IMR-90 (cell line): ENCODE results near the gene TMC7. TPM values are rescaled to one million over a fixed set of nuclear protein-coding genes. Genes with fewer than 3 reads are reported as not detected.

Experiments
- ATAC-seq: fragments of 200-7000 bp; cut with Tn5 transposase; 2 replicates; pipeline ENCODE4 v1.9.1; 2020; ENCODE audit warnings: low read depth, mild to moderate bottlenecking, moderate library complexity
- BruUV-seq: library from RNA; stranded (reverse); fragments of 400-500 nt; replicated peaks from 2 replicates; lab custom pipeline; 2021; lab: Mats Ljungman, UMichigan
- CTCF ChIA-PET: fragments of 300-600 bp; formaldehyde crosslinking; extraction: SDS; loops from one replicate; lab custom pipeline; 2021; ENCODE audit warnings: antibody characterized with exemption; lab: Yijun Ruan, JAX
- POLR2A ChIA-PET: fragments of 300-600 bp; sonication (Branson Sonifier 250); formaldehyde crosslinking; loops from one replicate; lab custom pipeline; 2022; ENCODE audit warnings: antibody characterized with exemption; ENCODE audit not compliant: unreplicated experiment; lab: Charles Lee
- DNase-seq: peaks from one replicate; pipeline ENCODE4 v3.0.0; 2013
- H2AFZ ChIP-seq: replicated peaks from 2 replicates; pipeline ENCODE3; 2013; ENCODE audit warnings: low read length, mild to moderate bottlenecking; ENCODE audit not compliant: poor library complexity
- H2AK5ac ChIP-seq: 2 replicates; pipeline ENCODE4 v1.6.1; 2013; ENCODE audit warnings: low read depth, low read length, inconsistent platforms
- H2AK9ac ChIP-seq: replicated peaks from 2 replicates; pipeline ENCODE3; 2013; ENCODE audit warnings: mild to moderate bottlenecking, low read depth, low read length, moderate library complexity; ENCODE audit not compliant: poor library complexity
- H2BK120ac ChIP-seq: 2 replicates; pipeline ENCODE4 v1.6.1; 2013; ENCODE audit warnings: low read depth, low read length, inconsistent platforms
- H2BK15ac ChIP-seq: 3 replicates; pipeline ENCODE4 v1.6.1; 2013; ENCODE audit warnings: low read depth, low read length, inconsistent platforms
- H2BK20ac ChIP-seq: 2 replicates; pipeline ENCODE4 v1.6.1; 2013; ENCODE audit warnings: low read depth, mild to moderate bottlenecking, inconsistent platforms, low read length, moderate library complexity
- H2BK5ac ChIP-seq: 2 replicates; pipeline ENCODE4 v1.6.1; 2013; ENCODE audit warnings: mild to moderate bottlenecking, low read depth, low read length, inconsistent platforms; ENCODE audit not compliant: poor library complexity, severe bottlenecking
- H3K14ac ChIP-seq: replicated peaks from 2 replicates; pipeline ENCODE4 v1.6.1; 2013; ENCODE audit warnings: low read depth, low read length, inconsistent platforms
- H3K18ac ChIP-seq: 2 replicates; pipeline ENCODE4 v1.6.1; 2013; ENCODE audit warnings: low read depth, low read length, control low read depth
- H3K23ac ChIP-seq: 2 replicates; pipeline ENCODE4 v1.6.1; 2013; ENCODE audit warnings: low read depth, low read length, inconsistent platforms
- H3K27ac ChIP-seq: 2 replicates; pipeline ENCODE4 v1.5.1; 2013; ENCODE audit warnings: mild to moderate bottlenecking, control low read depth, low read length; ENCODE audit not compliant: insufficient read depth
- H3K27me3 ChIP-seq: 2 replicates; pipeline ENCODE4 v1.6.1; 2013; ENCODE audit warnings: low read length; ENCODE audit not compliant: control insufficient read depth, insufficient read depth
- H3K36me3 ChIP-seq: 2 replicates; pipeline ENCODE4 v1.6.1; 2013; ENCODE audit warnings: low read length, mixed read lengths; ENCODE audit not compliant: control insufficient read depth, insufficient read depth
- H3K4ac ChIP-seq: 2 replicates; pipeline ENCODE4 v1.6.1; 2013; ENCODE audit warnings: low read depth, low read length, inconsistent platforms
- H3K4me1 ChIP-seq: 2 replicates; pipeline ENCODE4 v1.6.1; 2013; ENCODE audit warnings: low read length, mixed read lengths; ENCODE audit not compliant: control insufficient read depth, insufficient read depth
- H3K4me2 ChIP-seq: 2 replicates; pipeline ENCODE4 v1.6.1; 2013; ENCODE audit warnings: low read depth, mild to moderate bottlenecking, control low read depth, low read length, moderate library complexity
- H3K4me3 ChIP-seq: 2 replicates; pipeline ENCODE4 v1.5.1; 2013; ENCODE audit warnings: low read depth, mild to moderate bottlenecking, control low read depth, low read length, moderate library complexity; ENCODE audit not compliant: insufficient read depth
- H3K56ac ChIP-seq: 2 replicates; pipeline ENCODE4 v1.6.1; 2013; ENCODE audit warnings: low read length, inconsistent platforms; ENCODE audit not compliant: insufficient read depth; ENCODE audit errors: extremely low read depth
- H3K79me1 ChIP-seq, 2 experiments: 2 replicates each; pipeline ENCODE4 v1.6.1; 2013; ENCODE audit warnings: low read length in 2 of 2, inconsistent platforms in 1 of 2, low read depth in 1 of 2
- H3K9ac ChIP-seq: 2 replicates; pipeline ENCODE4 v1.6.1; 2013; ENCODE audit warnings: low read depth, low read length, control low read depth
- H3K9me1 ChIP-seq: 2 replicates; pipeline ENCODE4 v1.6.1; 2013; ENCODE audit warnings: low read length, inconsistent platforms; ENCODE audit not compliant: insufficient read depth
- H3K9me3 ChIP-seq: 2 replicates; pipeline ENCODE4 v1.6.1; 2013; ENCODE audit warnings: low read length; ENCODE audit not compliant: control insufficient read depth, insufficient read depth
- H4K20me1 ChIP-seq: 2 replicates; pipeline ENCODE4 v1.6.1; 2013; ENCODE audit warnings: low read length, inconsistent platforms; ENCODE audit not compliant: insufficient read depth
- H4K5ac ChIP-seq: 2 replicates; pipeline ENCODE4 v1.6.1; 2013; ENCODE audit warnings: mild to moderate bottlenecking, low read depth, low read length, control low read depth
- H4K8ac ChIP-seq, 2 experiments: 2 replicates each; pipeline ENCODE4 v1.6.1; 2013; ENCODE audit warnings: low read depth in 2 of 2, low read length in 2 of 2, control low read depth in 1 of 2, inconsistent platforms in 1 of 2
- H4K91ac ChIP-seq: 2 replicates; pipeline ENCODE4 v1.6.1; 2013; ENCODE audit warnings: low read depth, low read length, inconsistent platforms; ENCODE audit not compliant: insufficient read depth
- BHLHE40 ChIP-seq: fragments of 150-350 bp; IDR thresholded peaks from 2 replicates; pipeline ENCODE4 v1.6.1; 2016; ENCODE audit warnings: mild to moderate bottlenecking, low read depth, low read length
- MAFK ChIP-seq: IDR thresholded peaks from 2 replicates; pipeline ENCODE4 v1.6.1; 2012; ENCODE audit warnings: low read depth, low read length, improper control_type of control experiment
- MAZ ChIP-seq: IDR thresholded peaks from 2 replicates; pipeline ENCODE4 v1.6.1; 2012; ENCODE audit warnings: low read depth, mild to moderate bottlenecking, low read length, improper control_type of control experiment, moderate library complexity, borderline replicate concordance
- MXI1 ChIP-seq: IDR thresholded peaks from 2 replicates; pipeline ENCODE4 v1.6.1; 2012; ENCODE audit warnings: low read depth, mild to moderate bottlenecking, low read length, moderate library complexity, borderline replicate concordance
- POLR2A ChIP-seq: IDR thresholded peaks from 2 replicates; pipeline ENCODE4 v1.6.1; 2012; ENCODE audit warnings: mild to moderate bottlenecking, low read depth, low read length
- RCOR1 ChIP-seq: IDR thresholded peaks from 2 replicates; pipeline ENCODE4 v1.6.1; 2012; ENCODE audit warnings: mild to moderate bottlenecking, low read length, improper control_type of control experiment; ENCODE audit not compliant: insufficient replicate concordance
- RFX5 ChIP-seq: IDR thresholded peaks from 2 replicates; pipeline ENCODE4 v1.8.0; 2012; ENCODE audit warnings: low read depth, mild to moderate bottlenecking, low read length, moderate library complexity
- WGBS, 2 experiments: methylation state at CpG; one replicate each; pipeline versions ENCODE4 v1.1.5 to v1.1.7; 2013; ENCODE audit warnings: missing lambda C conversion rate in 2 of 2; ENCODE audit not compliant: insufficient read length in 1 of 2; ENCODE audit errors: extremely low coverage in 2 of 2; 5-methylcytosine and 5-hydroxymethylcytosine counted together
- dilution Hi-C: fragments of 300-500 bp; cut with HindIII; formaldehyde crosslinking; loops from one replicate; pipeline ENCODE4 v1.14.3; 2018; ENCODE audit warnings: low sequenced_read_pairs; ENCODE audit not compliant: unreplicated experiment
- in situ Hi-C: fragments of 300-500 bp; cut with MboI; formaldehyde crosslinking; loops from 3 replicates; pipeline ENCODE4 v1.14.3; 2019; ENCODE audit warnings: low sequenced_read_pairs, inconsistent platforms, mixed read lengths
- intact Hi-C: fragments of 100-400 bp; cut with micrococcal nuclease; formaldehyde crosslinking; loops from 2 replicates; pipeline ENCODE4 v1.10.0; 2022
- polyA plus RNA-seq, 3 experiments: library from polyadenylated mRNA; depleted of rRNA; stranded (reverse); fragments of >200 nt; gene quantifications; 2 replicates each; pipeline ENCODE4 v1.2.3, GENCODE V29; 2012; ENCODE audit warnings: low replicate concordance in 1 of 3
- total RNA-seq: library from RNA; depleted of rRNA; stranded (reverse); fragments of >200 nt; gene quantifications from 2 replicates; pipeline ENCODE4 v1.2.3, GENCODE V29; 2012

Gene TMC7
- total and polyA plus RNA-seq, 2 of the 4 experiments (the other 2 are of a cell fraction): 0.27 to 0.36 TPM

DNA sequence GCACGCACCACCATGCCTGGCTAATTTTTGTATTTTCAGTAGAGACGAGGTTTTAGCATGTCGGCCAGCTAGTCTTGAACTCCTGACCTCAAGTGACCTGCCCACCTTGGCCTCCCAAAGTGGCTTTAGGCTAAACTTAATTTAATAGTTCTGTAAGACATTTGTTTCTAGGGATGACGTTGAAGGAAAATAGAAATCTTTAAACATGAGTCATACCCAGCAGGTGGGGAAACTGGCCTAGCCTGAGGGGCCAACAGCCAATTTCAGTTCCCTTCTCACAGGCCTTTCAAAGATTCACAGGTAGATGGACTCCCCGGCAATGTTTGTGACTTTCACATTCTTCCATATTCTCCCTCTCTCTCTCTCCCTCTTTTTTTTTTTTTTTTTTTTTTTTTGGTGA is 111.9 kb downstream of the TMC7 start:
- H3K4me2 ChIP-seq: no peak overlapping the region
- no peak overlapping the region for H2BK20ac ChIP-seq
- H4K91ac ChIP-seq: no peak overlapping the region
- no peak overlapping the region for H2BK15ac ChIP-seq
- H2AK9ac ChIP-seq: no peak overlapping the region
- no peak for DNase-seq
- H3K14ac ChIP-seq: no peak overlapping the region
- H3K27me3 ChIP-seq: no peaks in the 10 kb centered on the region
- H4K8ac ChIP-seq: no peak overlapping the region
- no peak for ATAC-seq
- H3K4ac ChIP-seq: no peak overlapping the region
- H3K9me1 ChIP-seq: peaks cover 2% of the 10 kb centered on the region
- H3K79me1 ChIP-seq: no peaks in the 10 kb centered on the region
- no peak overlapping the region for H3K23ac ChIP-seq
- H3K9me3 ChIP-seq: peaks cover 8% of the 10 kb centered on the region
- in situ Hi-C loops (no loop called here), intact Hi-C loops (no loop called here), dilution Hi-C loops (no loop called here)
- WGBS, 2 experiments: 81% methylated on average over 3 of the region's 5 CpGs; no CpG with 5 or more reads in 1 of the 2 experiments
- BruUV-seq: no TSS peak
- TF ChIP-seq MXI1: no peak
- no peak for TF ChIP-seq MAFK
- no peak for TF ChIP-seq RFX5
- TF ChIP-seq POLR2A: no peak
- TF ChIP-seq MAZ: no peak
- no peak for TF ChIP-seq BHLHE40
- no peak for TF ChIP-seq RCOR1
- H3K27ac ChIP-seq: no peak overlapping the region
- peaks cover 4% of the 10 kb centered on the region; the same call in 1 of the 2 replicates for H3K4me1 ChIP-seq
- no peak overlapping the region for H2BK5ac ChIP-seq
- ChIA-PET POLR2A (no interaction called here), CTCF (interaction anchor here (1.7 kb wide), 1 partner anchor 37 kb away, joined by 3 read pairs; no protein-coding TSS in a partner anchor)
- no peak overlapping the region for H2AK5ac ChIP-seq
- H2AFZ ChIP-seq: no peak overlapping the region
- H3K18ac ChIP-seq: no peak overlapping the region
- no peak overlapping the region for H3K4me3 ChIP-seq
- H4K20me1 ChIP-seq: no peaks in the 10 kb centered on the region
- no peak overlapping the region for H3K9ac ChIP-seq
- no peak overlapping the region for H2BK120ac ChIP-seq
- no peak overlapping the region for H3K56ac ChIP-seq
- H4K5ac ChIP-seq: no peak overlapping the region
- no peaks in the 10 kb centered on the region for H3K36me3 ChIP-seq
